IPS-NIHi11 (cell line): Measurements from ENCODE around the gene RBP4.
"Not testable (repeated sequence)": the region's sequence is repeated elsewhere in the genome, so short reads cannot be mapped to it uniquely, and the experiment has no call there.

Source experiments
- DNase-seq: peaks from one replicate; pipeline ENCODE4 v3.0.0; 2012; ENCODE audit warnings: mixed read lengths, low spot score

RBP4 gene

DNA sequence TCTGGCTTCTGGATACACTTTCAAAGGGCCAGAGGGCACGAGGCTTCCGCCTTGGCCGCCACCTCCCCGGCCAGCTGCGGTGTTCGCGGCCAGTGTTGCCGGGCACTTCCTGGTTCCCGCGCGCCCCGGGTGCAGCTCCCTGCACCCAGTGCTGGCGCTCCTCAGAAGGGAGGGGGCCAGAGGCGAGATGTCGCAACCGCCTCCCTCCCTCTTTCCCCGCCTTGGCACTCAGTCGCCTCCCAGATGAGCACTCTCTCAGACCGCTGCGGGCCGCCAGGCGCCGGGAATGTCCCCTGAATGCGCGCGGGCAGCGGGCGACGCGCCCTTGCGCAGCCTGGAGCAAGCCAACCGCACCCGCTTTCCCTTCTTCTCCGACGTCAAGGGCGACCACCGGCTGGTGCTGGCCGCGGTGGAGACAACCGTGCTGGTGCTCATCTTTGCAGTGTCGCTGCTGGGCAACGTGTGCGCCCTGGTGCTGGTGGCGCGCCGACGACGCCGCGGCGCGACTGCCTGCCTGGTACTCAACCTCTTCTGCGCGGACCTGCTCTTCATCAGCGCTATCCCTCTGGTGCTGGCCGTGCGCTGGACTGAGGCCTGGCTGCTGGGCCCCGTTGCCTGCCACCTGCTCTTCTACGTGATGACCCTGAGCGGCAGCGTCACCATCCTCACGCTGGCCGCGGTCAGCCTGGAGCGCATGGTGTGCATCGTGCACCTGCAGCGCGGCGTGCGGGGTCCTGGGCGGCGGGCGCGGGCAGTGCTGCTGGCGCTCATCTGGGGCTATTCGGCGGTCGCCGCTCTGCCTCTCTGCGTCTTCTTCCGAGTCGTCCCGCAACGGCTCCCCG is 34.4 kb downstream of the RBP4 start, which contains the start of gene FFAR4:
FFAR4 (plus strand) TSS at position 231 of the 842 bp plus-strand sequence; CDS start at position 287, 56 bp downstream.
- DNase-seq, result peak; percentile 81

- no peak for DNase-seq
Observed at GRCh38 chr10:93565446-93565845, 35.6 kb downstream of the RBP4 start.

GRCh38 chr10:93560541-93560940 is 40.5 kb downstream of the RBP4 start:
- no peak for DNase-seq

DNA sequence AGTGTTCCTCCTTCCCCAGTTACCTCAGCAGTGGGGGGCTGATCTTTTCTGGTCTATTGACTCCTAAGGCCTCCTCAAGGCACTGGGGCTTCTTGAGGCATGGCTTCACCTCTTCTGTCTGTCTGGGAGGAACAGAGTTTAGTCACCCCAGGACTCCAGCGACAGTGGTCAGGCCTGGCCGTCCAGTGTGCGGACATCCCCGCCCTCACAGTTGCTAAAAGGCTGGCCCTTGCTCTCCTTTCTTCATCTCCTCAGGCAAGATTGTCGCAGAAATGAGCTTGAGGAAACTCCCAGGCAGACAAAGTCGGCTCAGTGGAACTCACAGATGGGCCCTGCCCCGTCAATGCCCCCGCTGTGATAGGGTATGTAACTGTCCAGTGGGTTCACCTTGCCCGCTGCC is 41.5 kb downstream of the RBP4 start:
- DNase-seq, result no peak

DNA sequence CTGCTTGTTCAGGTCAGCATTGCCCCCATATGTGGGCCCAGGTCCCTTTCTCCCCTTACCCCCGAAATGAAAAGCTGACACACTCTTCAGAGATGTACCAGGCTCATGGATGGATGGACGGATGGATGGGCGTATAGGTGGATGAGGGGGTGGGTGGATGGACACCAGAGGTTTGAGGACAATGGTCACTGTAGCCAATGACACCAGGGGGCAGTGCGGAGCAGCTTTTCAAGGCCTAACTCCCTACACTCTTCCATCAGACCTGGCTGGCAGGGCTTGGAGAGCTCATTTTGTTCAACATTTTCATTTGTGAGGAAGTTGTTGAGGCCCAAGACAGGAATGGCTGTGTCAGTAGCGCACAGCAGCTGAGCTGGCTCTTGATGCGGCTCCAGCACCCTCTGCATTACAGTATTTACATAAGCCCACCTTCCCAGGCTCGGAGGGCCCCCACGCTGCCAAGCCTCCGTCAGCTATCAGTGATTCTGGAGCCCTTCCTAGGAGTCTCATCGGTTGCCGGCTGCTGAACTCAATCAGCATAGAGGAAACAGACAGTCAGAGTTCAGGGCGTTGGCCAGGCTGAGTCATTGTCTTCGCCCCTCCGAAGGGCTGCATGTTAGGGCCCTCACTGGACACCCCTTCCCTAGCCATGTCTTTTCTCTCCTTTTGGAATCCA is 46.1 kb downstream of the RBP4 start:
- peak; percentile 89 for DNase-seq

DNA sequence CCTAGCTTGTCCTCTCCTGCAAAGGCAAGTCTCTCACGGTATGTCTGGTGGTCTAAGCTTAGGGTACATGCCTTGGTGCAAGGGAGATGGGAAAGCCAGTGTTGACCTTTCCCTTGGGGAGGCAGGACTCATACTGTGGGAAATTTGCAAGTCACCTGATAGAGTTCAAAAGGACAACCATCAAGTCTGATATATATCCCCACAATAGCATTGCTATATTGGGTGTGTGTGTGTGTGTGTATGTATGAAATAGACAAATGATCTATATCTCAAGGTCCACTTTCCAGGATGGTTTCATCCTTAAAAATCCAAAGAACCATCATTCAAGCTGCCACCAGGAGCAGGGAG is 46.7 kb downstream of the RBP4 start:
- DNase-seq, result no peak

DNA sequence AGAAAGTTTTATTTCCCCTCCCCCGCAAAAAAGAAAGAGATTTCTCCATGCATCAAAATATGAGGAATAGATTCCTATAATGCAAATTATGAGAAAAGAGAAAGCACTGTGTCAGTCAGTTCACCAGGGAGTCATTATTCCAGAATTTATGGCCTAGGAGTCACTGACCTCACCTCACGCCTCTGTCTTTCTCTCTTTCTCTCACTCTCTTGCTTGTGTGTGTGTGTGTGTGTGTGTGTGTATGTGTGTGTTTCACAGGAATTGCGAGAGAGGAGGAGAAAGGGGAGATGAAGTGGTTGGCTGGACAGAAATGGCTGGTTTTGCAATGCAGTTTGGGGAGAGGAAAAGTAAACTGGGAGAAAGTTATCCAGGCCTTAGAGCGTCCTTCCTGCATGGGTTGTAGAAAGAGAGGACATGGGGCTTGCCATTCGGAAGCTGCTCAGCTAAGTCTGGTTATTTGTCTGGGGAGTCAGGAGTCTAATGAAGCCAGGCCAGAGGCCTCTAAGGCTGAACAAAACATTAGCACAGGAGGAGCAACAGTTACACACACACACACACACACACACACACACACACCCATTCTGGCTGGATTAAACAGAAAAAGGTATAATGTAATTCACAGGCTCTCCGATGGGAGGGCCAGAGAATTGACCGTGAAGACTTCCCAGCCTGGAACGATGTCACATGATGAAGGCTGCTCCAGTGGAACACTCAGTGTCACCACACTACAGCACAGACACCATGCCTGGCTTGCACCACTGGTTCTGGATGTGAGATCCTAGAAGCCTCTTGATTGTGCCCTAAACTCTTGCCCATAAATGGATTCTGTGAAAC is 47.3 kb downstream of the RBP4 start:
- DNase-seq, result no peak

DNA sequence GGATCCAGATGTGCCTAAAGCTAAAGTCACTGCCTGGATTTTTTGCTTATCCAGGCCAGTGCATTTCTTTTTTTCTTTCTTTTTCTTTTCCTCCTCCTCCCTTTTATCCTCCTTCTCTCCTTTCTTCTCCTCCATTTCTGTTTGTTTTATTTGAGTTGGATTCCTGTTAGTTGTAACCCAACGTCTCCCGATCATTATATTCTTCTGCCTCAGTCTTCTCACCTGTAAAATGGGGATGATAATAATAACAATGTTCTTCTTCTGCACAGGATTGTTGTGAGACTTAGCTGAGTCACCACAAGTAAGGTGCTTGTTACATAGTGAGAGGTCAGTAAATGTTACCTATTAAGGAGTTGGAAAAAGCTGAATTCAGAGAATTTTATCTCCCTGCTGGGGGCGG is 48.3 kb downstream of the RBP4 start:
- DNase-seq, result no peak

DNA sequence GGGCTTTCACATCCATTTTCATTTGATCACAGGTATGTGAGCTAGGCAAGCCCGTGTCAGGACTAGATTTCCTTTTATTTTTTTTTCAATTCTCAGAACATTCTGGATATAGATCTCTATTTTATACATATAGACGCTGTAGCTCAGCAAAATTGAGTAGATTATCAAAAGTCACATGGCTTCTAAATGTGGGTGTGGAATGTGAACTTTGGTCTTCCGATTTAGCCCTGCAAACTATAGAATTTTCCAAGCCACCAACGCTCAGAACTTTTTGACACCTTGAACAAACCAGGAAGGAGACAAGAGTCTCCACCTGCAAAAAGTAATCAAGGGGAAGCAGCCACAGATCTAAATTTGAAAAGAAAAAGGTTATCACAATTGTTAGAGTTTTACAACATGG is 50.4 kb downstream of the RBP4 start:
- DNase-seq, result no peak

GRCh38 chr10:93548376-93549071 is 52.5 kb downstream of the RBP4 start:
- DNase-seq, result no peak

DNA sequence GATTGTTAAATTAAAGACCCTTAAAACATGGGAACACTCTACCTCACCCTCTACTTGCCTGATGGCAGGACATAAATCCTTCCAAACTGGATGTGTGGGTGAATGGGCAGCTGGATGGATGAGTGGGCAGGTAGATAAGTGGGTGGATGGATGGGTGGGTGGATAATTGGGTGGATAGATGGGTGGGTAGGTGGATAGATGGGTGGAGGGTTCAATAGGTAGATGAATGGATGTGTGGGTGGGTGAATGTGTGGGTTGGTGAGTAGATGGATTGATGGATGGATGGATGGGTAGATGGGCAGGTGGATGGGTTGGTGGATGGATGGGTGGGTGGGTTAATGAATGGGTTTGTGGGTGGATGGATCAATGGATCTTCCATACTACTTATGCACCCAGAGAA is 53.5 kb downstream of the RBP4 start:
- no peak for DNase-seq

- DNase-seq, result not testable (repeated sequence)
Observed at GRCh38 chr10:93546995-93547394, 54.0 kb downstream of the RBP4 start.

- DNase-seq, result peak; percentile 35
Observed at GRCh38 chr10:93542358-93542791, 58.7 kb downstream of the RBP4 start.
